Measurements from ENCODE around the gene PRPF4.
"Not testable (repeated sequence)": the region's sequence is repeated elsewhere in the genome, so short reads cannot be mapped to it uniquely, and the experiment has no call there.

The PRPF4 gene

GRCh38 chr9:113275157-113276131, at the start of gene PRPF4, which contains the start of gene CDC26:
PRPF4 (plus strand) TSS chr9:113275658; CDS start chr9:113275744, 86 bp downstream.
CDC26 (minus strand) TSS chr9:113275572; CDS start chr9:113272507, 3,065 bp downstream.
- peak; percentile 96 for DNase-seq

GRCh38 chr9:113227436-113227835, 48.0 kb upstream of the PRPF4 start:
- no peak for DNase-seq

- no peak for DNase-seq
Measured at GRCh38 chr9:113228130-113228665, 47.3 kb upstream of the PRPF4 start.

GRCh38 chr9:113231701-113232100, 43.8 kb upstream of the PRPF4 start:
- no peak for DNase-seq

GRCh38 chr9:113235701-113236255, 39.7 kb upstream of the PRPF4 start:
- DNase-seq: not testable (repeated sequence)

- no peak for DNase-seq
Measured at GRCh38 chr9:113237026-113237425, 38.4 kb upstream of the PRPF4 start.

- DNase-seq: no peak
Measured at GRCh38 chr9:113238202-113238858, 37.1 kb upstream of the PRPF4 start.

GRCh38 chr9:113238859-113239232, 36.6 kb upstream of the PRPF4 start:
- DNase-seq: no peak

- DNase-seq: no peak
Measured at GRCh38 chr9:113241161-113241560, 34.3 kb upstream of the PRPF4 start.

- DNase-seq: no peak
Measured at GRCh38 chr9:113244556-113244955, 30.9 kb upstream of the PRPF4 start.

GRCh38 chr9:113245894-113246293, 29.6 kb upstream of the PRPF4 start:
- DNase-seq: no peak

- DNase-seq: no peak
Measured at GRCh38 chr9:113246928-113247327, 28.5 kb upstream of the PRPF4 start.

- DNase-seq: no peak
Measured at GRCh38 chr9:113247640-113248039, 27.8 kb upstream of the PRPF4 start.

GRCh38 chr9:113249661-113250060, 25.8 kb upstream of the PRPF4 start:
- DNase-seq: not testable (repeated sequence)

GRCh38 chr9:113250807-113251206, 24.7 kb upstream of the PRPF4 start:
- DNase-seq: no peak

GRCh38 chr9:113254991-113255390, 20.5 kb upstream of the PRPF4 start:
- no peak for DNase-seq

- no peak for DNase-seq
Measured at GRCh38 chr9:113255438-113255837, 20.0 kb upstream of the PRPF4 start.

- DNase-seq: no peak
Measured at GRCh38 chr9:113257863-113258262, 17.6 kb upstream of the PRPF4 start.

GRCh38 chr9:113258282-113258681, 17.2 kb upstream of the PRPF4 start:
- no peak for DNase-seq

- no peak for DNase-seq
Measured at GRCh38 chr9:113261917-113262671, 13.4 kb upstream of the PRPF4 start.

- DNase-seq: no peak
Measured at GRCh38 chr9:113266174-113266573, 9.3 kb upstream of the PRPF4 start.

- DNase-seq: no peak
Measured at GRCh38 chr9:113267911-113268566, 7.4 kb upstream of the PRPF4 start.

Measured in NCI-H1694 (cell line).